Forelimb muscle (tissue), 1 donor: ENCODE results near the gene MCM3AP. TPM values are rescaled to one million over a fixed set of nuclear protein-coding genes. Genes with fewer than 3 reads are reported as not detected.
"Not testable (repeated sequence)": the region's sequence is repeated elsewhere in the genome, so short reads cannot be mapped to it uniquely, and the experiment has no call there.

Experiments
- DNase-seq: peaks from one replicate; pipeline ENCODE4 v3.0.0-alpha.2; 2013; ENCODE audit warnings: low read depth
- polyA plus RNA-seq: library from polyadenylated mRNA; unstranded; fragments of 120-200 nt; gene quantifications from one replicate; pipeline ENCODE4 v1.2.1, GENCODE V29; 2013; ENCODE audit not compliant: insufficient read length

The MCM3AP gene
- polyA plus RNA-seq, 1 donor, result 58.9 TPM

GRCh38 chr21:46205766-46206162 lies 79.6 kb downstream of the MCM3AP start:
- no peak for DNase-seq

- DNase-seq, result no peak
Observed at GRCh38 chr21:46205166-46205565, 80.2 kb downstream of the MCM3AP start.

GRCh38 chr21:46203203-46203600 lies 82.2 kb downstream of the MCM3AP start:
- no peak for DNase-seq

GRCh38 chr21:46202592-46203202 lies 82.7 kb downstream of the MCM3AP start:
- DNase-seq, result no peak

- DNase-seq, result not testable (repeated sequence)
Observed at GRCh38 chr21:46200877-46201803, 84.3 kb downstream of the MCM3AP start.

- DNase-seq, result no peak
Observed at GRCh38 chr21:46199436-46200373, 85.7 kb downstream of the MCM3AP start.

- no peak for DNase-seq
Observed at GRCh38 chr21:46196733-46197132, 88.7 kb downstream of the MCM3AP start.

- no peak for DNase-seq
Observed at GRCh38 chr21:46195595-46196195, 89.7 kb downstream of the MCM3AP start.

GRCh38 chr21:46194374-46195334 lies 90.8 kb downstream of the MCM3AP start:
- DNase-seq, result no peak

GRCh38 chr21:46193829-46194373 lies 91.5 kb downstream of the MCM3AP start:
- DNase-seq, result no peak

- DNase-seq, result no peak
Observed at GRCh38 chr21:46191686-46192575, 93.5 kb downstream of the MCM3AP start.

GRCh38 chr21:46191257-46191685 lies 94.1 kb downstream of the MCM3AP start:
- no peak for DNase-seq

GRCh38 chr21:46190491-46191131 lies 94.8 kb downstream of the MCM3AP start:
- no peak for DNase-seq

- no peak for DNase-seq
Observed at GRCh38 chr21:46189959-46190490, 95.4 kb downstream of the MCM3AP start.

- no peak for DNase-seq
Observed at GRCh38 chr21:46189213-46189958, 96.0 kb downstream of the MCM3AP start.

- no peak for DNase-seq
Observed at GRCh38 chr21:46188226-46189212, 96.9 kb downstream of the MCM3AP start.
